Esophagus squamous epithelium (tissue), 4 donors: Measurements from ENCODE around the gene NME9.

Experiments
- POLR2A ChIP-seq, 4 donors: fragments of 450-650 bp; IDR thresholded peaks; one replicate each; pipeline ENCODE4 v1.6.1; 2017; ENCODE audit warnings: antibody characterized with exemption in 4 of 4, mild to moderate bottlenecking in 4 of 4, moderate library complexity in 3 of 4
- TF ChIP-seq, protein P1 (sequence below), 6 experiments: fragments of 450-650 bp in 4 of 6; fragments of 200-600 bp in 2 of 6; sonication (generic) in 2 of 6; IDR thresholded peaks; one replicate each; pipeline ENCODE4 v1.5.1; 2016 to 2019; ENCODE audit warnings: antibody characterized with exemption in 6 of 6, mild to moderate bottlenecking in 4 of 6, moderate library complexity in 4 of 6

DNA sequence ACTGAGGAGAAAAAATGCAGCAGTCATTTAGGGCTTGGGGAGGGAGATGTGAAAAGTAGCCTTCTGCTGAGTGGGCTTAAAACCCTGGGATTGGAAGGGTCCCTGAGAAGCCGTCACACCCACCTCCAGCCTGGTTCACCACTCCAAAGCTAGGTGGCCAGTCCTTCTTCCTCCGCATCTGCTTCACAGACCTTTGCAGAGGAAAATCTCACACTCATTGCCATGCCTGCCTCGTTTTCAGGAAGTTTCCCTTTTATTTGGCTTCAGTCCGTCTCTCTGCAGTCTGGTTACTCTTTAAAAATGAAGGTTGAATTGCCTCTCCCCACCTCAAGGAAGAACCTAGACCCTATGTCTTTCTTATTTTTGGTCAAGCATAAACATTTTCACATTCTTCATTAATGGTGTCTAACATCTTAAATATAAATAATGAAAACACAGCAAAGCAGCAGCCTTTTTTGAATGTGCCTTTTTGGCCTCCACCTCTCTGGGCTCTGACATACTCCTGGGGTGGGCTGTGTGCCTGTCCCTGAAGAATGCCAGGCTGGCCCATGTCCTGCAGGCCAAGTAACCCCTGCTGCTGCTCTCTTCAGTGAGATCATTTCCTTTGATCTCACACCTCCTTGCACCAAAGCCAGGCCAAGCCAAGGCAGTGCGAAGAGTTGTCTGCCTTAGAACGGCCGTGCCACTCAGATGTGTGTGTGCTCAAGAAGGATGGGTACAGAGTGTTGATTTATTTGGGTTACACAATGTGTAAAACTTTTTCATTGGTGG lies 29.7 kb upstream of the NME9 start:
- TF ChIP-seq, protein P1, sequence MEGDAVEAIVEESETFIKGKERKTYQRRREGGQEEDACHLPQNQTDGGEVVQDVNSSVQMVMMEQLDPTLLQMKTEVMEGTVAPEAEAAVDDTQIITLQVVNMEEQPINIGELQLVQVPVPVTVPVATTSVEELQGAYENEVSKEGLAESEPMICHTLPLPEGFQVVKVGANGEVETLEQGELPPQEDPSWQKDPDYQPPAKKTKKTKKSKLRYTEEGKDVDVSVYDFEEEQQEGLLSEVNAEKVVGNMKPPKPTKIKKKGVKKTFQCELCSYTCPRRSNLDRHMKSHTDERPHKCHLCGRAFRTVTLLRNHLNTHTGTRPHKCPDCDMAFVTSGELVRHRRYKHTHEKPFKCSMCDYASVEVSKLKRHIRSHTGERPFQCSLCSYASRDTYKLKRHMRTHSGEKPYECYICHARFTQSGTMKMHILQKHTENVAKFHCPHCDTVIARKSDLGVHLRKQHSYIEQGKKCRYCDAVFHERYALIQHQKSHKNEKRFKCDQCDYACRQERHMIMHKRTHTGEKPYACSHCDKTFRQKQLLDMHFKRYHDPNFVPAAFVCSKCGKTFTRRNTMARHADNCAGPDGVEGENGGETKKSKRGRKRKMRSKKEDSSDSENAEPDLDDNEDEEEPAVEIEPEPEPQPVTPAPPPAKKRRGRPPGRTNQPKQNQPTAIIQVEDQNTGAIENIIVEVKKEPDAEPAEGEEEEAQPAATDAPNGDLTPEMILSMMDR (IDR thresholded peaks at IDR 0.05) = no peak
- TF ChIP-seq POLR2A (IDR thresholded peaks at IDR 0.05) = no peak
